Epithelial cell of prostate (primary cell): Measurements from ENCODE around the gene RGS3.
A peak's percentile ranks its signal among the peaks of the same experiment; 100 is the strongest.
"Not testable (repeated sequence)": the region's sequence is repeated elsewhere in the genome, so short reads cannot be mapped to it uniquely, and the experiment has no call there.

Source experiments
- DNase-seq: peaks from one replicate; pipeline ENCODE4 v3.0.0-alpha.2; 2011; ENCODE audit warnings: low read depth, low spot score
- H3K27ac ChIP-seq: fragments of 450-650 bp; 2 replicates; pipeline ENCODE4 v1.5.1; 2017; ENCODE audit warnings: mild to moderate bottlenecking

Gene RGS3

GRCh38 chr9:113541019-113541900, 77.7 kb downstream of the RGS3 start:
- no peak overlapping the region for H3K27ac ChIP-seq
- DNase-seq: no peak

GRCh38 chr9:113542006-113542405, 78.5 kb downstream of the RGS3 start:
- no peak overlapping the region for H3K27ac ChIP-seq

DNA sequence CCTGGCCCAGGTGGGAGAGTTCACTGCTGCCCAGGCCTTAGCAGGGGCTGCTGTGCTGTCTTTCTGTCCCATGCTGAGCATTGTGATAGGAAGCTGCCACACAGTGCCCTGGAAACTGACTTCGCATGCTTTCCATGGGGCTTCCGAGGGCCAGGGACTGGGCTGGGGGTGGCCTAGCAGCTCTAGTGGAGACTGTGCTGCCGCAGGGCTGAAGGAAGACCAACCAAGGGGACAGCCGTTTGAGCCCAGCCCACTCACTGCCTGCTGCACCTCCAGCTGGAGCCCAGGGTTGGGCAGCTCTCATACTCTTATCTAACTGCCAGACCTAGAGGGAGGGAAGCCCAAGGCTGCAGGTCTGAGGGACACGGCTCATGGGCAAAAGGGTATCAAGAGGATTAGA, 79.2 kb downstream of the RGS3 start:
- no peak for DNase-seq
- no peak overlapping the region for H3K27ac ChIP-seq

More at GRCh38 chr9:113542006-113542405, 78.5 kb downstream of the RGS3 start:
- no peak for DNase-seq

DNA sequence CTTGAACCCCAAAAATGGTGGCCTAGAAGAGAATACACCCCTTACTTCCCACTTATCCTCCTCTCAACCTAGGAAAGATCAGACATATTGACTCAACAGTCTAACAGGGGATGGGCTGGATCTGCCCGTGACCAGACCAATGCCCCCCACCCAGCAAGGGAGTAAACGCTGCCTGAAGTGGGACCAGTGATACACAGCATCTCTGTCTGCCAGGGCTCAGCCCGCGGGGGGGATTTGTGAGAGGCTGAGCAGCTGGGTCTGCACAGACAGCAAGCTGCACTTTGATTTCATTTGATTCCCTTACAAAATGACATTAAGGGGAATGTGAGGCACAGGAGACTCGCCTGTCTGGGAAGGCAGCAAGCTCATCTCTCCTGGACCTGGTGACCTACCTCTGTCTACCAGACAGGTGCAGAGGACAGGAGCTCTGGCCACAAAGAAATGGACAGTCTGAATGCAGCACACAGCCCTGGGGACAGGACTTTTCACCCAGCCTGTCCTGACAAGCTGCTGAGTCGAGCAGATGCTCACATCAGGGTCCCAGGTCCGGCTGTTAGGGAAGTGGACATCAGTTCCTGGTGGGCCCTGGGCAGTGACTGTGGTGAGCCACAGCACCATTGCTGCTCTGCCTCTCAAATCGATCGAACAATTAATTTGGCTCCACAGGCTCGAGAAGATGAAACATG, 79.9 kb downstream of the RGS3 start:
- DNase-seq: no peak
- H3K27ac ChIP-seq: no peak overlapping the region

- DNase-seq: no peak
- no peak overlapping the region for H3K27ac ChIP-seq
Measured at GRCh38 chr9:113543982-113544303, 80.4 kb downstream of the RGS3 start.

DNA sequence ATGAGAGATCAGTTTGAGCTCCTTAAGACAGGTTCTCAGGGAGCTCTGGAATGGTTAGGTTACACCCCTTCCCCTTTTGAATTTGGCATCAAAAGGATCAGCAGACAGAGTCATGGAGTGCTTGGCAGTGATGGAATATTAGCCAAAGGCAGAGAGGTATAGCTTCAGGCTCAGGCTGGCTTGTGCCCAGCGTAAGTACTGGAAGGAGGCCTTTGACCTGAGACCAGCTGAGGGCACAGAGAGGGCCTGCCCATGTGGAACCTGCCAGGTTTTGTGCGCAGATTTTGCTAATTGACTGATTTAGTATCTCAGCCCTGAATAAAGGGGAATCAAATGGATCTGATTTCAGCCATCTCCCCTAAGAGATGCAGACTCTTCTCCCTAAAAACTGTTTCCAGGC, 81.5 kb downstream of the RGS3 start:
- no peak for DNase-seq
- no peak overlapping the region for H3K27ac ChIP-seq

DNA sequence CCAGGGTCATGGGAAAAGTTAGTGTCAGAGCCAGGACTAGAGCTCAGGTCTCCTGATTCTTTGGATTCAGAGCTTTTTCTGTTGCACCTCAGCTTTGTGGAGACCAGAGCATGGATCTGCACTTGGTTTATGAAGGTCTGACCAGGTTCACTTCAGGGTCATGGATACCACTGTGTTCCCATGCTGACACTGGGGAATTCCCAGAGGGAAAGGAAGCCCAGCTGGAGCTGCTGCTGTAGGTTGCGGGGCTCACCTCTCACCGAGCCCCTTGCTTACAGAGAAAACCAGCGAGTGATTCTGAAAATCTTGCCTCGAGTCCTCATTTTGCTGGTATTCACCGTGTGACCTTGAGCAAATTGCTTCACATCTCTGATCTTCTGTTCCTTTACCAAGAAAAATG, 83.0 kb downstream of the RGS3 start:
- no peak overlapping the region for H3K27ac ChIP-seq
- DNase-seq: no peak

DNA sequence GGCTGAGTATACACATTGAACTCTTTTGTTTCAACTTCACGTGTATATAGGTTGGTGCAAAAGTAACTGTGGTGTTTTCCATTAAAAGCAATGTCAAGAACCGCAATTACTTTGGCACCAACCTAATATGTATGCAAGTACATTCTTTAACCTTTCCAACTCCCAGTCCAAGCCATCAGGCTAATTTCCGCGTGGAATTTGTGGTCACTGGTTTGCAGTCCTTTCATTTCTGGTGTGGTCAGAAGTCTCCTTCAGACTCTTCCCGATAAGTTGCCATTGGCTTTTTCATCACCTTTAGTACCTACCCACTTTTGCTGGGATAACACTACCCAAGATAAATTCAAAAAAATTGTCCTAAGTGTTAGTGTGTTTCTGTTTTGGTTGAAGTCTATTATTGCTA, 84.0 kb downstream of the RGS3 start:
- no peak for DNase-seq
- H3K27ac ChIP-seq: no peak overlapping the region

- no peak for DNase-seq
- H3K27ac ChIP-seq: no peak overlapping the region
Measured at GRCh38 chr9:113548221-113549041, 84.9 kb downstream of the RGS3 start.

- not testable (repeated sequence) for H3K27ac ChIP-seq
Measured at GRCh38 chr9:113549892-113550291, 86.4 kb downstream of the RGS3 start.

DNA sequence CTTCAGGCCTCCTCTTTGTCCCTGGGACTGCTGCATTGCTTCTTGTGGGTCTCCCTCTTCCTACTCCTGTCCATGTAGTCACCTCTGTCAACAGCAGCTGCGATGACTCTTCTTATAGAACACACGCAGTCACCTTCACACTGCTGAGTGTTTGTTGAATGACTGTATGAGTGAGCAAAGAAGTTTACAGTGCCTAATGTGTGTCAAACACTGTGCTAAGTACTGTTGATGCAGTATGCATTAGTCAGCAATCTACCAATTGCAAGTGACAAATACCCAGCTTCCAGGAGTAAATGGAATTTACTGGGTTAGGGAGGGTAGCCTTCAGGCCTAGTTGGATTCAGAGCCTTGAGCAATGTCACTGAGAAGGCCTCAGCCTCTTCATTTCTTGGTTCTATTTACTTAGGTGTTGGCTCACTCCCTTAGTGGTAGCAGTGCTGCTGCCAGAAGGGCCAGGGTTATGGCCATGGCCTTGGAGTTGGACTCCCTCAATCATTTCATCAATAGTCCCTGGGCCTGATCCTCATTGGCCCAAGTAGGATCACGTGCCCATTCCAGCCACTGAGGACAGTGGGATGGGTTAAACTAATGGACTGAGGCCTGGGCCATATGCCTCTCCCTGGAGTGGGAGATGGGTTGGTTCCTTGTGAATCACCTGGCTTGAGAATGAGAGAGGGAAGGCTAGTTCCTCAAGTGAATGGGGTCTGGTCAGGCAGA, 93.5 kb downstream of the RGS3 start:
- no peak for DNase-seq
- H3K27ac ChIP-seq: no peak overlapping the region

More at GRCh38 chr9:113549892-113550291, 86.4 kb downstream of the RGS3 start:
- not testable (repeated sequence) for DNase-seq

DNA sequence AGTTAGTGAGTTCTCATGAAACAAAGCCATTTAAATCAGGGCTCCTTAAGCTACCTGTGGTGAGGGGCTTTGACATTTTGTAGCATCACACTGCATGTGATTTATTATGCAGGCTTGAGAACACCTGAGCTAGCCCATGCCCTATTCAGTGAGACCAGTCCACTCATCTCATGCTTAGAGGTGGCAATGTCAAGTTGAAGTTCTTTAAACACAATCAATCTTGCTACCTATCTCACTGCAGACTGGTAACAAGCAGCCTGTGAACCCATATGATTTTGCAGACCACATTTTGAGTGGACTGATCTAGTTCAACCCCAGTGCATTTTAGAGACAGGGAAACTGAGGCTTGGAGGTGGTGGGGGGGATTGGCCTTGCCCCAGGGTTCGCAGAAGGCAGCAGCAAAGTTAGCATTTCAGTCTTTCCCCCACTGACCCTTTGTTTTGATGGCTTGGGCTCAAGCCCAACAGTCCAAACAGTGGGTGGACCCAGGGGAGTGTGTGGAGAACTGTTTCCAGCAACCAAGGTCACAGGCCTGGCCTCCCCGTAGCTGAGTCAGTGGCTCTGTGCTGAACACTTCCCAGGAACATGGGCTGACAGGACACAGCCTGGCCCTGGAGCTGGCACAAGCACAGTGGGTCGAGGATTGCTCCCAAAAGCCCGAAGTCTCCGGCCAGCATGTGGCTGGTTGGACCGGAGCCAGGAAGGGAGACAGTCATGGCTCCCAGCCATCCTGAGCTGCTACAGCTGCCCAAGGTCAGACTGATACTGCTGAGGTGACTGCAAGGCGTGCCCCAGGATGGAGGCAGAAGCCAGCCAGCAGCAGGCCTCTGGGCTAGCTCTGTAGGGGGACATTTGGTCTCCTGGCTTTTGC, 95.3 kb downstream of the RGS3 start:
- no peak for DNase-seq
- no peak overlapping the region for H3K27ac ChIP-seq

GRCh38 chr9:113559834-113560800, 96.6 kb downstream of the RGS3 start:
- no peak for DNase-seq
- no peak overlapping the region for H3K27ac ChIP-seq

DNA sequence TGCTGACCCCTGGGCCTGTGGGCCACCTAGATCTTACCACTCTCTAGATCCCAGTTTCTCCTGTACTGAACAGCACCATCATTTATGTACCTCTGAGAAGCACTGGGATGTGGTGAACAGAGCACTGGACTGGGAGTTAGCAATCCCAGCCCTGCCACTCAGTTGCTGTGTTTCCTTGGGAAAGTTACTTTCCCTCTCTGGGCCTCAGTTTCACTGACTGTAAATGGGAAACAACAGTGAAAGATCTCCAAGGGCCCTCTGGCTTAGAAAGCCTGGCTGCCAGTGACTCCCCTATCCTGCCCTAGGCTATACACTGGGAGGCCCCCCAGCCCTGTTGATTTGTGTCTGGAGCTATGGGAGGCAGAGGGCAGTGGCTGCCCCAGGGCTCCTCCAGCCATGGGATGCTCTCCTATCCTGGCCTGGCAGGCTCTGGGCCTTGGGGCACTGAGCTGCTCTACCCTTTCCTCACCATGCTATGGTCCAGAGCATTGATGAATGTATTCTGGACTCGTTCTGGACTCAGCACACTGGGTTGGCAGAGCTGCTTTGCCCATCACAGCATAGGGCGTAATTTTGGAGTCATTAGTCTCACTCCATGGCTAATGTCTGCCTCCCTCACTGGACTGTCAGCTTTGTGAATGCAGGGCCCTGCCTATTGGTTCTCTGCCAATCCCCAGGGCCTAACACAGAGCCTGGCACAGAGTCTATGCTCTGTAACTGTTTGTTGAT, 99.3 kb downstream of the RGS3 start:
- DNase-seq: no peak
- H3K27ac ChIP-seq: no peak overlapping the region

DNA sequence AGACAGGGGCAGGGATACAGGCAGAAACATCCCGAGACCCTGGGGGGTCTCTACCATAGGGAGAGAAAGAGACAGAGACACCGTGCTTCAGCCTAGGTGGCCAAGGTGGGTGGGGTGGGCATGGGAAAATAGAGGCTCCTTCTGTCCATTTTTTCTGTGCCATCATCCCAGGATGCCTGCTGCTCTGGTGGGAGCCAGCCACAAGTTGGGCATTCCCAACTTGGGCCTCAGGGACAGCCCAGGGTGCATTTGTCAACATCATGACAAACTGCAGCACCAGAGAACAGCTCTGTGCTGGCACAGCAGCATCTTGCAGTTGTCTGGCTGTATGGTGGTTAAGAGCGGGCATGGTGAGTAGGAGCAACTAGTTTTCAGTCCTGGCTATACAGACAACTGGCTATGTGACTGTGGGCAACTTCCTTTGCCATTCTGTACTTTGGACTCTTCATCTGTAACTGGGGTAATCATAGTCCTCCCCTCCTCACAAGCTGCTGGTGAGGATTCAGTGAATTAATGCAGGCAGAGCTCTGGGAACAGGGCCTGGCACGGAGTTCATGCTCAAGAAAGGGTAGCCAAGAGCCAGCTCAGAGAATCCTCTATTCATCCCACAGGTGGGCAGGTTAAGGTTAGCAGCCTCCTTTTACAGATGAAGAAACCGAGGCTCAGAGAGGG, 100.4 kb downstream of the RGS3 start:
- H3K27ac ChIP-seq: peak overlapping the region; percentile 94
- DNase-seq: no peak

- H3K27ac ChIP-seq: peak overlapping the region; percentile 94
- DNase-seq: no peak
Measured at GRCh38 chr9:113564498-113565237, 101.1 kb downstream of the RGS3 start.
